DND-41 (cell line): Measurements from ENCODE around the gene SNPH.

Source experiments
- ATAC-seq: fragments of 200-7000 bp; cut with Tn5 transposase; 3 replicates; pipeline ENCODE4 v1.9.1; 2021; ENCODE audit warnings: low read depth; ENCODE audit not compliant: insufficient read depth
- DNase-seq: peaks from one replicate; pipeline ENCODE4 v3.0.0-alpha.2; 2020
- H2AFZ ChIP-seq: 2 replicates; pipeline ENCODE4 v1.6.0; 2012; ENCODE audit warnings: low read depth, low read length
- H3K27ac ChIP-seq: 2 replicates; pipeline ENCODE4 v1.5.1; 2012; ENCODE audit warnings: low read length, inconsistent platforms
- H3K27me3 ChIP-seq: fragments of 200-600 bp; sonication (generic); 2 replicates; pipeline ENCODE4 v1.6.0; 2012; ENCODE audit warnings: low read length, mild to moderate bottlenecking, inconsistent platforms; ENCODE audit not compliant: insufficient read depth, poor library complexity
- H3K36me3 ChIP-seq: 2 replicates; pipeline ENCODE4 v1.5.1; 2012; ENCODE audit warnings: low read length, inconsistent platforms; ENCODE audit not compliant: insufficient read depth
- H3K4me1 ChIP-seq: 2 replicates; pipeline ENCODE4 v1.5.1; 2012; ENCODE audit warnings: mild to moderate bottlenecking, low read length; ENCODE audit not compliant: insufficient read depth
- H3K4me2 ChIP-seq: 2 replicates; pipeline ENCODE4 v1.6.0; 2012; ENCODE audit warnings: mild to moderate bottlenecking, moderate library complexity, low read length, inconsistent platforms; ENCODE audit not compliant: insufficient read depth
- H3K4me3 ChIP-seq, 2 experiments: fragments of 200-600 bp in 1 of 2; shearing (Covaris generic) in 1 of 2; 2 replicates each; pipeline ENCODE4 v1.5.1; 2012 to 2016; ENCODE audit warnings: inconsistent platforms in 2 of 2, low read length in 2 of 2, mild to moderate bottlenecking in 2 of 2, low read depth in 1 of 2, moderate library complexity in 1 of 2
- H3K79me2 ChIP-seq: 2 replicates; pipeline ENCODE4 v1.6.0; 2012; ENCODE audit warnings: low read length, inconsistent platforms; ENCODE audit not compliant: insufficient read depth
- H3K9ac ChIP-seq: 2 replicates; pipeline ENCODE4 v1.6.0; 2012; ENCODE audit warnings: low read depth, mild to moderate bottlenecking, inconsistent platforms, low read length, moderate library complexity
- H3K9me3 ChIP-seq: 2 replicates; pipeline ENCODE4 v1.5.1; 2012; ENCODE audit warnings: low read length, moderate library complexity, mild to moderate bottlenecking, inconsistent platforms; ENCODE audit not compliant: insufficient read depth, severe bottlenecking
- H4K20me1 ChIP-seq: 2 replicates; pipeline ENCODE4 v1.6.0; 2012; ENCODE audit warnings: low read length; ENCODE audit not compliant: insufficient read depth
- CTCF ChIP-seq: IDR thresholded peaks from 2 replicates; pipeline ENCODE4 v1.5.1; 2012; ENCODE audit warnings: borderline replicate concordance, low read length, moderate library complexity, mild to moderate bottlenecking; ENCODE audit not compliant: poor library complexity, severe bottlenecking; ENCODE audit errors: extremely low read depth
- EZH2 ChIP-seq: IDR thresholded peaks from 3 replicates; pipeline ENCODE4 v1.6.1; 2012; ENCODE audit warnings: borderline replicate concordance, low read depth, mild to moderate bottlenecking, moderate library complexity, low read length, inconsistent platforms; ENCODE audit not compliant: severe bottlenecking

Gene SNPH

GRCh38 chr20:1287787-1288569 lies 21.9 kb downstream of the SNPH start:
- Histone ChIP-seq H3K27me3 (peaks cover 27% of the 10 kb centered on the region), H3K36me3 (no peaks in the 10 kb centered on the region), H3K4me3 (no peak overlapping the region), H3K9me3 (no peaks in the 10 kb centered on the region), H3K9ac (no peak overlapping the region), H4K20me1 (no peaks in the 10 kb centered on the region; the same call in 1 of the 2 replicates), H3K4me1 (peaks cover 9% of the 10 kb centered on the region; the same call in 1 of the 2 replicates), H3K4me2 (no peak overlapping the region), H3K27ac (no peak overlapping the region), H2AFZ (no peak overlapping the region), H3K79me2 (no peaks in the 10 kb centered on the region)
- TF ChIP-seq EZH2: no peak
- no peak for TF ChIP-seq CTCF
- no peak for DNase-seq
- no peak for ATAC-seq

- Histone ChIP-seq H3K27me3 (peaks cover 17% of the 10 kb centered on the region), H3K9me3 (no peaks in the 10 kb centered on the region), H4K20me1 (peaks cover 2% of the 10 kb centered on the region; the same call in 1 of the 2 replicates), H3K4me2 (no peak overlapping the region), H3K79me2 (no peaks in the 10 kb centered on the region), H3K27ac (no peak overlapping the region), H3K4me3 (no peak overlapping the region), H3K9ac (no peak overlapping the region), H3K4me1 (peaks cover 7% of the 10 kb centered on the region; the same call in 1 of the 2 replicates), H2AFZ (no peak overlapping the region), H3K36me3 (no peaks in the 10 kb centered on the region)
- no peak for TF ChIP-seq CTCF
- ATAC-seq: no peak
- no peak for DNase-seq
Measured at GRCh38 chr20:1291191-1291741, 25.2 kb downstream of the SNPH start.

GRCh38 chr20:1292620-1293019 lies 26.5 kb downstream of the SNPH start:
- TF ChIP-seq EZH2 (no peak), CTCF (no peak)
- Histone ChIP-seq H3K27ac (no peak overlapping the region), H3K4me2 (no peak overlapping the region), H3K9ac (no peak overlapping the region), H3K4me3 (no peak overlapping the region), H3K4me1 (no peaks in the 10 kb centered on the region), H3K9me3 (no peaks in the 10 kb centered on the region), H2AFZ (no peak overlapping the region), H3K36me3 (no peaks in the 10 kb centered on the region), H3K27me3 (peaks cover 12% of the 10 kb centered on the region), H3K79me2 (no peaks in the 10 kb centered on the region), H4K20me1 (peaks cover 2% of the 10 kb centered on the region; the same call in 1 of the 2 replicates)
- DNase-seq (no peak), ATAC-seq (no peak)
